CD4-positive, alpha-beta T cell treated with Interleukin-15 for 1 hour (primary cell): ENCODE data around the gene TCEAL9.
A peak's percentile ranks its signal among the peaks of the same experiment; 100 is the strongest.
"Not testable (repeated sequence)": the region's sequence is repeated elsewhere in the genome, so short reads cannot be mapped to it uniquely, and the experiment has no call there.

ENCODE experiments used
- DNase-seq: peaks from one replicate; pipeline ENCODE4 v3.0.0-alpha.2; 2020

The TCEAL9 gene, protein sequence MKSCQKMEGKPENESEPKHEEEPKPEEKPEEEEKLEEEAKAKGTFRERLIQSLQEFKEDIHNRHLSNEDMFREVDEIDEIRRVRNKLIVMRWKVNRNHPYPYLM

DNA sequence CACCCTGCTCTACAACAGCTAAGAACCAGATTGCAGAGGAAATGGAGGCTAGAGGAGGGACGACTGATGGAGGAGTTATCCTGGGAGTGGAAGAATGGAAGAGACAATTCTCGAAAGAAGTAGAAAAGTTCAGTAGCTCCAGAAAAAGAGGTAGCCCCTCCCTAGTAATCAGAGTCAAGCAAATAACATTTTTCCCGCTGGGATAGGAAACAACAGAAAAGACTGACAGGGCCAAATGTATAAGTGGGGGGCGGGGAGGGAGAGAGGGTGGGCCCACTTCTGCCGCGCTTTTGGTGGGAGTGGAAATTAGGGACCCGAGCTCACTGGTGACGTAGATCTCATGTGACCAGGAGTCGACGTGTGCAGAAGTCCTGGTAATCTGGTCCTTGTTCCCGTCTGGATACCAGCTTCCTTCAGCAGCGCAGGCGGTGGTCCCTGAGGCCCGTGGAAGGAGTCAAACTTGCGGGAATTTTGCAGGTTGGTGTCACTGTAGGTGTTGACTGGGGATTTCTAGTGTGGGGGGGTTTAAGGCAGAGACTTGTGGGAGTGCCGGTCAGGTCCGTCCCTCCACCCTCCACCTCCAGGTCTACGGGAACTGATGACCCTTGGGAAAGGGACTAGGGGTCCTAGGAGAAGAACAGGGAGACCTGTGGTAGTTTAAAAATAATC is at the start of gene TCEAL9:
TSS of gene TCEAL9 (plus strand) at position 377 of the 669 bp plus-strand sequence. CDS start 1,179 bp downstream, outside the sequence.
- no peak for DNase-seq

DNA sequence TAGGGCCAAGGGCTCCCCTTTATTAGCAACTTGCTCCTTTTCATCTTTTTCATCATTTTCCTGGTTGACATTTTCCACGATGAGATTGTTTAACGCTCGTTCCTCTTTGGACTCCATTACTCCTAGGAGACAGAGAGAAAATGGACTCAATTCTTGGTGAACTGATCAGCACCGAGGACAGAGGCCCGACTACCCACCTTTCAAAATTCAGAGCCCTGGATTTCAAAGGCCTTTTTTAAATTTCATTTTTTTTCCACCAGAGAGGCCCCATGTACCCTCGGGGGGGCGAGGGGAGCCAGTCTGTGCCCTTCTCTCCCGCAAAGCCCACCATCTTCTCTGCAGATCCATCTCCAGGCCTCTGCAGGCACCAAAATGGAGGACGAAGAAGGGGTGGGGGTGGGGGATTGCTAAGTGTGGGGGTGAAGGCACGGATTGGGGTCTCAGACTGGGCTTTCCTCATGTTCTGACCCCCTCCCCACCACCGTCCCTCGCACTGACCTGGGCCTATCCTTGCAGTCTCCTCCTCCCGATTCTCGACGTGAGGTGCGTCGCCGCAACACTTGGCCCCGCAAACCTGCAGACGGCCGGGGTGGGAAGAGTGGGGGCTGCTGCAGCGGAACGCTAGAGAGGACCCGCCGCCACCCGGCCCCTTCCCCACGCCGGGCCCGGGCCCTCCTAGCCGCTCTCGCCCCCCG is 46.3 kb upstream of the TCEAL9 start:
- DNase-seq: no peak

DNA sequence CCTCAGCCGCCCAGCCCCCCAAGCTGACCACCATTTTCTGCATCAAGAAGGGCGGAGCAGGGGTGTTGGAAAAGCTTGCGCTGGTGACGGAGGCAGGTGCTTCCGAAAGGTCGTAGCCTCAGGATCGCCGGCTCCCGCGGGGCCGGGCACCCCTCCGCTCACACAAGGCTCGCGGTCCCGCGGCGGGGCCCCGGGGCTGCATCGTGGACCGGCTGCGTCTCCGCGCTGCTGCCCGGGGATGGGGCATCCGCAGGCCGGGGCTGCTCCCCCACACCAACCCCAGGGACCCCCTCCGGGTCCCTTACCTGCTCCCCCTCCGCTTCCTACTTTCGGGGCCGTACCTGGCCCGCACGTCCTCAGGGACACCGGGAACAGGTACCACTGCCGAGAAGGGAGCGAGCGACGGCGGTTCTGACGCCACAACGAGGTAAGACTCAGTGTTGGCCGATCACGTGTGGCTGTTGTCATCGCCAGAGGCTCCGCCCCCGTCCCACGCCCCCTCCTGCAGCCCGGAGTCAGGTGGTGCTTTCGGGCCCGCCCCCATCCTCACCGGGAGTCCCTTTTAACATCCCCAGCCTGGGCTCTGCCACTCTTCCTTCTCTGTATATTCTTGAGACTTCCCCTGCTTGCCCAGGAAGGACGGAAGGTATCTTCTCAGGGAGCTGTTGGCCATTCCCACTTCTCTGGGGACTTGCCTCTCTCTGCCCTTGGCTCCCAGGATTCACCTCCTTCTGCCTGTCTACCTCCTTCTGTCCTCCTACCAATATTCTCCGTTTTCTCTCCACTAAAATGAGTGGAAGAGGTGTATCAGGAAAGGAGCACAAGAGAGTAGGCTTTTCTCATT is 45.5 kb upstream of the TCEAL9 start, which contains the start of gene BEX2:
TSS of gene BEX2 (minus strand) at position 436 of the 844 bp plus-strand sequence. CDS start 1,014 bp downstream, outside the sequence.
- peak; percentile 87 for DNase-seq

DNA sequence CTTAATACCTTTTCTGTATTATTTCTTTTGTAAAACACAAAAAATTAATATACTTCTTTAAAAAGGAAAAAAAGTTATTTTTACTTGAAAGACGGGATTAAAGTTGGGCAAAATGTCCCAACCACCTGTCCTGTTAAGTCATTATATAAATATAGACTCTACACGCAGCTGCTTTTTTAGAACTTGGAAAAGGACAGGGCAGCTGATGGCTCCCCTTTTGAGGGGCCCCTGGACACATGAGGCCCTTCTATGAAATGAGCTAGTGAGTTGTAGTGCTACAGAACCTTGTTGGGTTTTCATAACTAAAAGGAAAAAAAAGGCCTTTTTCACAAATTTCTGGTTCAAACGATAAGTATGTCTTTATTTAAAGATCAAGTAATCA is 44.9 kb upstream of the TCEAL9 start:
- DNase-seq: no peak

DNA sequence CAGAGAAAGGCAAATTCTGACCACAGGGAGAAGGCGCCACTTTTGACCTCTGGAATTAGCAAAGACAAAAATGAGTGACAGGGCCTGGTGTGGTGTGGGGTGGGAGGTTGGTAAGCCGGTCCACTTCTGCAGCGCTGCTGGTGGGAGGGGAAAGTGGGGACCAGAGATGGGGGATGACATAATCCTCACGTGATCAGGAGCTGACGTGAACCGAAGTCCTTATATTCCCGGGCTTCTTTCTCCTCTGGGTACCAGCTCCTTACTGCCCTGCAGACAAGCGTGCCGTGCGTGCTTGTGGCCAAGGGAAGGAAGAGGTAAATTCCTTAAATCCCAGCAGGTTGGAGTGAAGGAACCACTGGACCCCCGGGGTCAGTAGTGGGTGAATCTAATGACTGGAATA is 26.3 kb upstream of the TCEAL9 start, which contains the start of gene TCEAL7:
TSS of gene TCEAL7 (plus strand) at position 249 of the 400 bp plus-strand sequence. CDS start 1,165 bp downstream, outside the sequence.
- DNase-seq: no peak

DNA sequence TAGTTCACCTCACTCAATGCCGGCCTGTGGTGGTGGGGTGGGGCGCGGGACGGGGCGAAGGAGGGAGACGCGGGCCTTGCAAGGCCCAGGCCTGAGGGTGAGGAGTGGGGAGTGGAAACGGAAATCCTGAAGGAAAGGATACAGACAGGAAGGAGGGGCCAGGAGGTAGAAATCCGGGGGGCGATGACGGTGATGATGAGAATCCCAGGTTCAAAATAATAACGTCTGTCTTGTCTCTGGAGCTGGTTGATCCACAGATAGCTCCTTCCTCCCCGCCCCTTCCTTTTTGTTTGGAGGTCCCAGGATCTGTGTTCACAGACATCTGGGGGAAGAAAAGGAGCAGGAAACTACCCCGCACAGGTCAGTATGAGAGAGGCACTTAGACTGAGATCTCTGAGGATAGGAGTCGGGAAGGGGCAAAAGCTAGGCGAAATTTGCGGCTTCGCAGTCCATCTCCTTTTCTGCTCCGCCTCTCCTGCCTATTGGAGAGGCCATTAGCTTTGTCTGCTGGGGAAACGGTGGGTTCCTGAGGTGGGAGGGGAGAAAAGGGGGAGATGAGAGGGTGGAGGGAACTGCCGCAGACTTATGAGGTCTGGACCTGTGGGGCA is 25.5 kb upstream of the TCEAL9 start:
- no peak for DNase-seq

DNA sequence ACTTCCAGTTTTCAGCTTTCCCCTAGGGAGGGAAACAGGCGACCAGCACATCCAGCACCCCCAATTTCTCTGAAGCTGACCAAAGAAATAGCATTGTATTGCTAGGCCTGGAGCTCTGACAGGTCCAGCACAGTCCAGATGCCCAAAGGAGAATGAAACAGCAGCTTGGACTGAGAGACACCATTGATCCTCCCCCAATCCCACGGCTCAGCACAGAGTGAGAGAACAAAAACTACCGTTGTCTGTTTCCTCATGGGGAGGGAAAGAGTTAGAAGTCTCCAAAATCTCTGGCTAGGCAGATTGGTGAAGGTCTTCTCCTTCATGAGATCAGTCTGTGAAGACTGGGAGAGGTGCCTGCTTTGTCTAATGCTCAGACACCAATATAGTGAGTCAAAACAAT is 17.6 kb upstream of the TCEAL9 start:
- DNase-seq: no peak

DNA sequence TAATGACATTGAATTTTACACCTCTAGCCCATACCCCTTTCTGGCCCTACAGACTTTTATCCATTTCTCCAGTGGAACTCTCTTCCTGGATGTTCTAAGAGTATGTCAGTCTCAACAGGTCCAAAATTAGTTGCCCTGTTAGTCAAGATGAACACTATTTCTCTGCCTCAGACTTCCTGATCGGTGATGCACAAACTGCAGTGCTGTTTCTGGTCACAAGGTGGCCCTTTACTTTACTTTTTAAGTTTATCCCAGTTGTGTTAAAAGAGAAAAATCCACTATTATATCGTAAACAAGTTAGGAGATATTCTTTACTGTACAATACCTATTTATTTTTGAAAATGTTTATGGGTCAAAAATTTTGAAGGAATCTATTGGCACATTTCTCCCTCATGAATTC is 13.2 kb upstream of the TCEAL9 start:
- DNase-seq: no peak

DNA sequence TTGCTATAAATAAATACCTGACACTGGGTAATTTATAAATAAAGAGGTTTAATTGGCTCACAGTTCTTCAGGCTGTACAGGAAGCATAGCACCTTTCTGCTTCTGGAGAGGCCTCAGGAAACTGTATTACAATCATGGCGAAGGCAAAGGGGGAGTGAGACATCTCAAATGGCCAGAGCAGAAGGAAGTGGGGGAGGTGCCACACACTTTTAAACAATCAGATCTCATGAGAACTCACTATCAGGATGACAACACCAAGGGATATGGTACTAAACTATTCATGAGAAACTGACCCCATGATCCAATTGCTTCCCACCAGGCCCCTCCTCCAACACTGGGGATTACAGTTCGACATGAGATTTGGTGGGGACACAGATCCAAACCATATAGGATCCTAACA is 11.7 kb upstream of the TCEAL9 start:
- no peak for DNase-seq

DNA sequence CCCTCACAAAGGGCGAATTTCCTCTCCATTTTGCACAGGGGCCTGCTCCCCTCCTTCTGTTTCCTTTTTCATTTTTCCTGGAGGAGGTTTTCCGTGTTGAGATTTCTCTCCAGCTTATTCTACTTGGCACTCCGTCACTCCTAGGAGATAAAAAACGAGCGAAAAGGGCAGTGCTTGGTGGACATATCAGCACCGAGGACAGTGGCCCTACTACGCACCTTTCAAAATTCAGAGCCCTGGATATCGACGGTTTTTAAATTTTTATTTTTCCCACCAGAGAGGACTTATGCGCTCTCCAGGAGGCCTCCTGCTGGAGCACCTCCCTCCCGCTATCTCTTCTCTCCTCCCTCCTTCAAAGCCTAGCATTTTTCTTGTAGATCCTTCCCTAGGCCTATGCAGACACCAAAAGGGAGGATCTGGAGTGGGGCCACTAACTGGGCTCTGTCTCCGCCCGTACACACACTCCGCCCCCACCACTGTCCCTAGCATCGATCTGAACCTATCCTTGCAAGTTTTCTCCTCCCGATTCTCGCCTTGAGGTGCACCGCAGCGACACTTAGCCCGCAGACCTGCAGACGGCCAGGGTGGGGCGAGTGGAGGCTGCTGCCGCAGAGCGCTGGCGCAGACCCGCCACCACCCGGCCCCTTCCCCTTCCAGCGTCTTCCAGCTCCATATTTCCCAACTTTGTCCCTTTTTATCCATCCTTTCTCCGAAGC is 8.5 kb upstream of the TCEAL9 start:
- DNase-seq: no peak

DNA sequence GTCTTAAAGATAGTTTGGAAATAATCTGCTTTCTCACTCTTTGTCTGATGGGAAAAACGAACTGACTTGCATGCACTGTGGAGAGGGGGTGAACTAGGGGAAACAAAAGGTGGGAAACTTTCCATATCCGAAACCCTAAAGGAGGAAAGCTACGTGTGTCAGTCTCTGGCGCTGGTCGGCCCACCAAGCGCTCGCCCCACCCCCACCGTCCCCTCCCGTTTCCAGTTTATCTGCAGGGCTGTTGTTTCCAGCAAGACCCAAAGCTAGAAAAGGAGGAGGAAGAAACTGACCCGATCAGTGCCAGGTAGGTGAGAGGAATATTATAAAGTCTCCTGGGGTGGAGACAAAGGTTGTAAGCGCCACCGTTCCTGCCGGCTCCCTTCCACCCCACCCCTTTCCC is 552 bp downstream of the TCEAL9 start:
- no peak for DNase-seq

DNA sequence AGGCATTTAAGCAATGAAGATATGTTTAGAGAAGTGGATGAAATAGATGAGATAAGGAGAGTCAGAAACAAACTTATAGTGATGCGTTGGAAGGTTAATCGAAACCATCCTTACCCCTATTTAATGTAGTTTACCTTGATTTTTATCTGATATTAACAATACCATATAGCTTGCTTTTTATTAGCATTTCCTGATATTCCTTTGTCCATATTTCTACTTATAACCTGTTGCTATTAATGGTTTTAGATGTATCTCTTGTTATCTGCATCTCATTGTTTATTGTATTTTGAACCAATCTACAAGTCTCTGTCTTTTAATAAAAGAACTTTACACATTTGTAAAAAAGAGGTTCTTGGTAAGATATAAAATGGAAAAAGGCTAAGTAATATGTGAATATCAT is 1.6 kb downstream of the TCEAL9 start:
- no peak for DNase-seq

DNA sequence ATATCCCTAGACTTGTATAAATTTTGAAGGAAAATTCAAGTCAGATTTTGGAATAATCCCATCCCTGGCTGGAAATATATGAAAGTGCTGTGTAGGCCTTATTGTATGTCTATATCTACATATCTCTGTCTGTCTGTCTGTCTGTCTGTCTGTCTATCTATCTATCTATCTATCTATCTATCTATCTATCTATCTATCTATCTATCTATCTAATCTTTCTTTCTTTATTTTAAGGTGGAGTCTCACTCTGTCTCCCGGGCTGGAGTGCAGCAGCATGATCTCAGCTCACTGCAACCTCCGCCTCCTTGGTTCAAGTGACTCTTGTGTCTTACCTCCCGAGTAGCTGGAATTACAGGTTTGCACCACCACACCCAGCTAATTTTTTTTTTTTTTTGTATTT is 3.3 kb downstream of the TCEAL9 start:
- DNase-seq: not testable (repeated sequence)

DNA sequence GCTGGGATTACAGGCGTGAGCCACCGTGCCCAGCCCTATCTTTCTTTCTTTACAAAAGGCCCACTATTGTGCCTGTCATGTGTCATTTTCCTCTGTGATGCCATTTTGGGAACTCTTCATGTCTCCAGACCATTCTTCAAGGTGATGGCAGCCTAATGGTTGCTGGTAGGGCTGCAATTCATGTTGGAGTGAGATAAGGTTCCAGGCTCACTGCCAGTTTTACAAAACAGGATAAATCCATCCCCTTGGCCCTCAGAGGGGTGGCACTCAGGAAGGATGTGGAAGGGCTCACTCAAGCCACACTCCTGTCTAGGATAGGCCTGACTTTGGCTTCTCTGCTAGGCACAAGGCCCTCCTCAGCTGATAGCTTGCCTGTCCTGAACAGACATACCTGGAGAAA is 3.8 kb downstream of the TCEAL9 start:
- no peak for DNase-seq

DNA sequence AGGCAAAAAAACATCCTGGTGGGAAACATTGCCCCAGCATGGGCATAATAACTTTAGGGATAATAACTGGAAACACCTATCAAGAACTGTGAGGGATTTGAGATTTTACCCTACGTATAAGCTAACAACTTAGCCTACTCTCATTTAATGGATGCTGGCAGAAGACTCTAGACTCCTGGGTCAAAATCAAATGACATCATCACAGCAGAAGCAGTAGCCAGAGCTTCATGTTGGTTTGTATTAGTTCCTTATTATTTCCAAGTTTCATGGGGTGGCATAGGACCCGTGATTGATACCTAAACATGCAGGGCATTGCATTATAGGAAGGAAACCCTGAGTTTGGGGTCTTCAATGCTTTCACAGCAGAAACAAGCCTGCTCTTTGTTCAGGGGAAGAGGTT is 4.6 kb downstream of the TCEAL9 start:
- DNase-seq: no peak

DNA sequence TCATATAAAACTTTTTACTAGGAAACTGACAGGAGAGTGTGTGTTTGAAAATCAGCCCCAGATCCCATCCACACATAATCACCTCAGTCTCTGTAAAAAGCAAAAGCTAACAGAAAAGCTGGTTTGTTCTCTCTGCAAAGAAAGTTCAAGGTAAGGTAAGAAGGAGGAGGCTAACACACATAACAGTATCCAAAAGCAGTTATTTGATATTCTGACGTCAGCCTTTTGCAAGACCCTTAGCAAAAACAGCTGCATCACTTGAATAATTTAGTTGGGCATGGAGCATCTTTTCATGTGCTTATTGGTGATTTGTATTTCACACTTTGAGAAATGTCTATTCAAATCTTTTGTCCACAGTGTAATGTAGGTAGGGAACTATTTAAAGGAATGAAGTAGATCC is 5.5 kb downstream of the TCEAL9 start:
- DNase-seq: no peak

DNA sequence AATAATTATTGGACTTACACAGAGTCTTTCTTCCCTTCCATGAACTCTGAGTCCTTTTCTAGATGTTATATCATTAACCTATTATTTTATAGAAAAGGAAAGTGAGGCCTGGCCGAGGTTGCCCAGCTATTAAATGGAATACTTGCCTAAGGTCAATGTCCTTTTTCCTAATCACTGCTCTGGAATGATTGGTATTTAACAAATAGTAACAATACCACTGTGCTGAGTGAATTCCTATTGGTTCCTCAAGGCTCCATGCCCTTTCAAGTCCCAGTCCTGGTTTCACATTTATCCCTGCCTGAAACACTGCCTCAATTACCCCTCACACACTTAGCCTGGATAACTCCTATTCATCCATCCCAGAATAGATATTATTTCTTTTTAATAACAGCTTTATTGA is 6.2 kb downstream of the TCEAL9 start:
- DNase-seq: no peak

DNA sequence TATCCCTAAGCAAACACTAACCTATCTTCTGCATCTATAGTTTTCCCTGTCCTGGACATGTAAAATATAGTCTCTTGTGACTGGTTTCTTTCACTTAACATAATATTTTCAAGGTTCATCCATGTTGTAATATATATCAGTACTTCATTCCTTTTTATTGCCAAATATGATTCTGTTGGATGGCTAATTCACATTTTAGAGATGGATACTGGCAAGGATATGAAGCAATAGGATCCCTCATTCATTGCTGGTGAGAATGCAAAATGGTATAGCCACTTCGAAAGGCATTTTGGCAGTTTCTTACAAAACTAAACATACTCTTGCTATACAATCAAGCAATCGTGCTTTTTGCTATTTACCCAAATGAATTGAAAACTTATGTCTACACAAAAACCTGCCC is 6.7 kb downstream of the TCEAL9 start:
- DNase-seq: no peak

DNA sequence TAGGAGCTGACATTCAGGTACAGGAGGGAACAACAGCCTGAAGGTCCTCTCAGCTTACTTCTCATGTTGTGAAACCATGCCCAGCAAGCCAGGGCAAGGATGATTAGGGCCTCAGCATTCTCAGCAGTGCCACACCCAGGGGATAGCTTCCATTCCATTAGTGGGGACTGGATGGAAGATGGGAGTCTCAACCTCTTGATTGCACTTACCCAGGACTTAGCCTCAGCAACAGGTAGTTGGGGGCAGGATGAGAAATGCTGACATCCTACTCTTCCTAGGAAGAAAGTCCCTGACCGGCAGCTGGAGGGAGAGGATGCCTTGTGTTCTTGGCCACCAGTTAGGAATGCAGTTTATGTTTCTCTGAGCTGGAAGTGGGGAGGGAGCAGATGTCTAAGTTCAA is 11.2 kb downstream of the TCEAL9 start:
- DNase-seq: no peak

DNA sequence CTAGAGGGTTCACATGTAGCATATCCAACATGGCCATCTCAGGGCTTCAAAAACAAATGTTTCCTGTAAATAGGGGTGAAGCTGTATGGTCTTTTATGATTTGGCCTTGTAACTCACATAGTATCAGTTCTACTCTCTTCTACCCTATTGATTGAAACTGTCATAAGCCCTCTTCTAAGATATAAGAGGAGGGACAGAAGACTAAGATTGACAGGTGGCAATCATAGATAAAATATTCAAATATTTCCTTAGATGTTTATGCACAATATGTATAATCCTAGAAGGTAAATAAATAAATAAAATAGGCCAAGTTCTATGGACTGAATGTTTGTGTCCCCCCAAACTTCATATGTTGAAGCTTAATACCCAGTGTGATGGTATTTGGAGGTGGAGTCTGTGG is 13.2 kb downstream of the TCEAL9 start:
- no peak for DNase-seq

DNA sequence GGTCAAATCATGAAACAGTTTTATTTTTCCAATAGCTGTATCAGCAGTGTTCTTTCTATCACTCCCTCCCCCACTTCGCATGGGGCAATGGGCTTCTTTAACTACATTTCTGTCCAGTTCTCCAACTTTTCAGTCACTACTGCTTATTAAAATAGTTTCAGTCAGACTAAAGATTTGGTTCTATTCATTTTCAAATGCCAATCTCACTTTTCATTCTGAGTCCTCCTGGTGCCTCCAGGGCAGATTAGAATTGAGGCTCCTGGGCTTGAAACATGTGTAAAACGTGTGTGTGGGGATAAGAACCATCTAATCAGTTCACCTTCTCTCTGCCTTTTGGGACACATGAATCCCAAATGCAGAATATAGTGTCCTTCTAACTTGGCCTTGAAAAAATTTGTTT is 16.6 kb downstream of the TCEAL9 start:
- DNase-seq: no peak

DNA sequence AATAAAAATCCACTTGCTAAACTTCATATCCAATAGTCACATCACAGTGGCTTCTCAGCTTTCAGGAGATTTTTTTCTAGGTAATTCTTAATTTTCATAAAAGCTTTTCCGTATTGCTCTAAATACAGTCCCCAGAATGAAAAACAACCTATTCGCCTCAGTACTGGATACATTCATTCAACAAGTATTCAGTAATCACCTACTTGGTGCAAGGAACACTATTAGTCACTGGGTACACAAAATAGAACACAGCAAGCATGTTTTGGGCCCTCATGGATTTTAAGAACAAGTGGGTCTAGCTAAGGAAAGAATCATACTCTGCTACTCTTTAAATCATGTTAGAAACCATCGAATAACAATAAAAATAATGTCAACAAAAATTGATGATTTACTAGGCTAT is 17.3 kb downstream of the TCEAL9 start:
- no peak for DNase-seq
